GM19240 (cell line): ENCODE results near the gene PDE4DIP.
"Not testable (repeated sequence)": the region's sequence is repeated elsewhere in the genome, so short reads cannot be mapped to it uniquely, and the experiment has no call there.

Experiments
- DNase-seq: peaks from one replicate; pipeline ENCODE4 v3.0.0; 2011; ENCODE audit warnings: low spot score; ENCODE audit not compliant: insufficient read length

PDE4DIP gene

GRCh38 chr1:148918836-148919447 lies 74.7 kb downstream of the PDE4DIP start:
- not testable (repeated sequence) for DNase-seq

- DNase-seq = not testable (repeated sequence)
Observed at GRCh38 chr1:148921047-148921446, 76.8 kb downstream of the PDE4DIP start.

- DNase-seq = not testable (repeated sequence)
Observed at GRCh38 chr1:148923798-148924197, 79.6 kb downstream of the PDE4DIP start.

- not testable (repeated sequence) for DNase-seq
Observed at GRCh38 chr1:148927645-148928044, 83.4 kb downstream of the PDE4DIP start.

GRCh38 chr1:148929253-148929652 lies 85.0 kb downstream of the PDE4DIP start:
- not testable (repeated sequence) for DNase-seq

- not testable (repeated sequence) for DNase-seq
Observed at GRCh38 chr1:148935381-148936002, 91.3 kb downstream of the PDE4DIP start.

- DNase-seq = not testable (repeated sequence)
Observed at GRCh38 chr1:148942906-148943305, 98.7 kb downstream of the PDE4DIP start.

- DNase-seq = not testable (repeated sequence)
Observed at GRCh38 chr1:148945130-148945529, 100.9 kb downstream of the PDE4DIP start.

- not testable (repeated sequence) for DNase-seq
Observed at GRCh38 chr1:148948768-148949167, 104.5 kb downstream of the PDE4DIP start.

- not testable (repeated sequence) for DNase-seq
Observed at GRCh38 chr1:148951336-148952227, 107.4 kb downstream of the PDE4DIP start.

- not testable (repeated sequence) for DNase-seq
Observed at GRCh38 chr1:148952253-148952937, 108.2 kb downstream of the PDE4DIP start.

- DNase-seq = not testable (repeated sequence)
Observed at GRCh38 chr1:148952938-148953616, 108.8 kb downstream of the PDE4DIP start.

- DNase-seq = not testable (repeated sequence)
Observed at GRCh38 chr1:148953730-148954129, 109.5 kb downstream of the PDE4DIP start.

- DNase-seq = not testable (repeated sequence)
Observed at GRCh38 chr1:148958343-148958742, 114.1 kb downstream of the PDE4DIP start.

- DNase-seq = not testable (repeated sequence)
Observed at GRCh38 chr1:148960212-148961000, 116.2 kb downstream of the PDE4DIP start.

GRCh38 chr1:148962127-148962857 lies 118.1 kb downstream of the PDE4DIP start:
- DNase-seq = not testable (repeated sequence)

- not testable (repeated sequence) for DNase-seq
Observed at GRCh38 chr1:148966084-148966483, 121.9 kb downstream of the PDE4DIP start.

- DNase-seq = not testable (repeated sequence)
Observed at GRCh38 chr1:148967580-148967979, 123.4 kb downstream of the PDE4DIP start.

- not testable (repeated sequence) for DNase-seq
Observed at GRCh38 chr1:148968682-148969081, 124.5 kb downstream of the PDE4DIP start.
